Nephron progenitor cell (in vitro differentiated cells): ENCODE data around the gene DEFB131A.
"Not testable (repeated sequence)": the region's sequence is repeated elsewhere in the genome, so short reads cannot be mapped to it uniquely, and the experiment has no call there.

Experiments used
- DNase-seq: peaks from one replicate; pipeline ENCODE4 v3.0.0; 2021
- H3K27ac Mint-ChIP-seq: 2 replicates; pipeline ENCODE4 v1.8.0; 2021; ENCODE audit warnings: mild to moderate bottlenecking, moderate library complexity, mixed read lengths
- H3K27me3 Mint-ChIP-seq: 2 replicates; pipeline ENCODE4 v1.8.0; 2021; ENCODE audit warnings: mild to moderate bottlenecking, low read depth, mixed read lengths; ENCODE audit not compliant: poor library complexity
- H3K36me3 Mint-ChIP-seq: 2 replicates; pipeline ENCODE4 v1.8.0; 2021; ENCODE audit warnings: low read depth, mixed read lengths
- H3K4me1 Mint-ChIP-seq: 2 replicates; pipeline ENCODE4 v1.8.0; 2021; ENCODE audit warnings: mixed read lengths
- H3K4me3 Mint-ChIP-seq: 2 replicates; pipeline ENCODE4 v1.8.0; 2021; ENCODE audit warnings: mild to moderate bottlenecking, moderate library complexity, mixed read lengths
- H3K9me3 Mint-ChIP-seq: 2 replicates; pipeline ENCODE4 v1.8.0; 2021; ENCODE audit warnings: mild to moderate bottlenecking, moderate library complexity, mixed read lengths

Gene DEFB131A

GRCh38 chr4:9499974-9500487 is 55.8 kb downstream of the DEFB131A start:
- H3K4me1 Mint-ChIP-seq, DNase-seq, H3K9me3 Mint-ChIP-seq, H3K36me3 Mint-ChIP-seq, H3K4me3 Mint-ChIP-seq, H3K27ac Mint-ChIP-seq: not testable (repeated sequence)
- H3K27me3 Mint-ChIP-seq: peaks cover 56% of the 10 kb centered on the region
